Activated CD4-positive, alpha-beta memory T cell treated with anti-CD3 and anti-CD28 coated beads, Interleukin-2, amount 10 ng/mL, durations not matched to agents 7 days and 5 days (primary cell): ENCODE data around the gene AFAP1. TPM values are rescaled to one million over a fixed set of nuclear protein-coding genes. Genes with fewer than 3 reads are reported as not detected.
"Not testable (repeated sequence)": the region's sequence is repeated elsewhere in the genome, so short reads cannot be mapped to it uniquely, and the experiment has no call there.

ENCODE experiments used
- CTCF ChIA-PET: fragments of 350-600 bp; sonication (Branson Sonifier 250); formaldehyde crosslinking; loops from one replicate; lab custom pipeline; 2021; ENCODE audit warnings: antibody characterized with exemption, inconsistent platforms; lab: Charles Lee
- POLR2A ChIA-PET: fragments of 350-600 bp; sonication (Branson Sonifier 250); formaldehyde crosslinking; loops from one replicate; lab custom pipeline; 2021; ENCODE audit warnings: antibody characterized with exemption; lab: Charles Lee
- DNase-seq: peaks from one replicate; pipeline ENCODE4 v3.0.0-alpha.2; 2020
- H3K27ac Mint-ChIP-seq: one replicate; pipeline ENCODE4 v1.8.0; 2021; ENCODE audit warnings: mild to moderate bottlenecking, mixed read lengths
- H3K27me3 Mint-ChIP-seq: one replicate; pipeline ENCODE4 v1.8.0; 2021; ENCODE audit warnings: mixed read lengths
- H3K36me3 Mint-ChIP-seq: one replicate; pipeline ENCODE4 v1.8.0; 2021; ENCODE audit warnings: low read depth, mixed read lengths
- H3K4me1 Mint-ChIP-seq: one replicate; pipeline ENCODE4 v1.8.0; 2021; ENCODE audit warnings: mixed read lengths
- H3K4me3 Mint-ChIP-seq: one replicate; pipeline ENCODE4 v1.8.0; 2021; ENCODE audit warnings: mild to moderate bottlenecking, mixed read lengths
- H3K9me3 Mint-ChIP-seq: one replicate; pipeline ENCODE4 v1.8.0; 2021; ENCODE audit warnings: mixed read lengths
- total RNA-seq, 2 experiments: library from RNA; stranded (reverse); gene quantifications; one replicate each; pipeline ENCODE4 v1.2.3, GENCODE V29; 2021

Gene AFAP1
- total RNA-seq, 2 experiments from 2014 or later = 5.9 to 6.5 TPM

DNA sequence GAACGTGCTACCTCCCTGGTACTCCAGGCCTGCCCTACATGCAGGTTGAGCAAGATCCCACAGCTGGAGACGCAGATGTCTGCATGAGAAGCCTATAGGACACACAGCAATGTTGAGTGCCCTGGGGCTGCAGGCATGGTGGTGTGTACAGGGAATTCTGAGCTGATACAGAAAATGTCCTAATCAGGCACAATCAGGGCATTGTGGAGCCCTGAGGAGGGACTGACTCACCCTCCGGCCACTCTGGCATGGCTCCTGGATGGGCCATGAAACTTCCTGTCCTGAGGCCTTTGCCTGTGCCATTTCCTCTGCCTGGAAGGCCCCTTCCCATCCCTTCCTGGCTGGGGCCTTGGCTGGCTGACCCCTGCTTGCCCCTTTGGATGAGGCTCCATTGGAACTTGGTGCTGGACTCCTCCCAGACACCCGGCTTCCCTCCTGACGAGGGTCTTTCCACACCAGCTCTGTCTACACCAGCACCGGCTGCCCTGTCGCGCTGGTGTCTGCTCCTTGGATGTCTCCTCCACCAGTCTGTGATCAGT is 16.7 kb upstream of the AFAP1 start:
- POLR2A ChIA-PET = no interaction called here
- H3K9me3 Mint-ChIP-seq = peaks cover 6% of the 10 kb centered on the region
- no peaks in the 10 kb centered on the region for H3K27me3 Mint-ChIP-seq
- H3K4me3 Mint-ChIP-seq = no peak overlapping the region
- DNase-seq = no peak
- CTCF ChIA-PET = no interaction called here
- peaks cover 13% of the 10 kb centered on the region for H3K4me1 Mint-ChIP-seq
- no peaks in the 10 kb centered on the region for H3K36me3 Mint-ChIP-seq
- H3K27ac Mint-ChIP-seq = no peak overlapping the region

- Mint-ChIP-seq H3K9me3 (peaks cover 8% of the 10 kb centered on the region), H3K27me3 (no peaks in the 10 kb centered on the region)
These were observed 15.7 kb upstream of the AFAP1 start for GRCh38 chr4:7955393-7955792.

DNA sequence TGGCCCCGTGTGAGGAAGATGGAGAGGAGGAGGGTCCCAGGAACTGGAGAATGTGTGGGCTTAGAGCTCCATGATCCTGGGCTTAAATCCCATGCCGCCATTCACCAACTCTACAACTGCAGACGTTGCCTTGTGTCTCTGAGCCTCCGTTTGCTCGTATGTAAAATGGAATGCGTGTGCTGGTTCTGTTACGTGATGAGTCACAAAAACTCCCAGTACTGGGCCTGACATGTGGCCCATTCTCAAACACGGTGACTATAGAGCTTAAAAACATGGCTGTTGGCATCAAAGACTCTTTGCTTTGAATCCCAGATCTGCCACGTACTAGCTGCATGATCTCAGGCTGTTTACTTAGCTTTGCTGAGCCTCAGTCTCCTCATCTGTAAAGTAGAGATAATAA is 13.0 kb upstream of the AFAP1 start:
- DNase-seq = no peak
- Mint-ChIP-seq H3K27ac (no peak overlapping the region), H3K4me1 (peaks cover 10% of the 10 kb centered on the region), H3K9me3 (peaks cover 8% of the 10 kb centered on the region), H3K4me3 (no peak overlapping the region), H3K27me3 (peaks cover 2% of the 10 kb centered on the region), H3K36me3 (no peaks in the 10 kb centered on the region)
- ChIA-PET POLR2A (no interaction called here), CTCF (interaction anchor here (1.4 kb wide), 1 partner anchor 108 kb away, joined by 3 read pairs; no protein-coding TSS in a partner anchor)

More at GRCh38 chr4:7955393-7955792, 15.7 kb upstream of the AFAP1 start:
- H3K27ac Mint-ChIP-seq = no peak overlapping the region
- ChIA-PET POLR2A (no interaction called here), CTCF (interaction anchor here (0.7 kb wide), 1 partner anchor 163 kb away, joined by 5 read pairs; no protein-coding TSS in a partner anchor)
- H3K4me1 Mint-ChIP-seq = peaks cover 3% of the 10 kb centered on the region
- H3K4me3 Mint-ChIP-seq = no peak overlapping the region
- no peaks in the 10 kb centered on the region for H3K36me3 Mint-ChIP-seq
- no peak for DNase-seq

GRCh38 chr4:7950301-7951092 is 10.8 kb upstream of the AFAP1 start:
- H3K4me1 Mint-ChIP-seq = peaks cover 10% of the 10 kb centered on the region
- H3K36me3 Mint-ChIP-seq = no peaks in the 10 kb centered on the region
- ChIA-PET POLR2A (no interaction called here), CTCF (no interaction called here)
- H3K4me3 Mint-ChIP-seq = no peak overlapping the region
- no peak overlapping the region for H3K27ac Mint-ChIP-seq
- peaks cover 2% of the 10 kb centered on the region for H3K27me3 Mint-ChIP-seq
- H3K9me3 Mint-ChIP-seq = peaks cover 8% of the 10 kb centered on the region
- no peak for DNase-seq

DNA sequence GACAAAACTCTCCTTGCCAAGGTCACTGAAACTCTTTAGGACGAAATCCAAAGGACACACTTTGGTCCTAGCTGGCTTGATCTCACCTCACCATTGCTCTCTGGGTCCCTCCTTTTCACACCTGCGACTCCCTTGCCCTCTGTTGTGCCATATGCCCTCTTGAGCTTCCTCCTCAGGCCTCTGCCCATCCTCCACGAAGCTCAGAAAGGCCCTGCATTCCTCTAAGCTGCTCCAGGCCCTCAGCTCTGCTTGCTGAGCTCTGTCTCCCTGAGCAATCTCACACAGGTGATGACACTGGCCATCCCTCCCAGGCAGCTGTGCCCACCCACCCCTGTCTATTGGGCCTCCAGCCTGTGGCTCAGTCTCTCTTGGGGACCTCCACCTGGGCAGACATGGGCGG is 10.1 kb upstream of the AFAP1 start:
- ChIA-PET CTCF (no interaction called here), POLR2A (no interaction called here)
- Mint-ChIP-seq H3K9me3 (peaks cover 8% of the 10 kb centered on the region), H3K27me3 (peaks cover 2% of the 10 kb centered on the region), H3K27ac (no peak overlapping the region), H3K36me3 (no peaks in the 10 kb centered on the region), H3K4me3 (no peak overlapping the region), H3K4me1 (peaks cover 10% of the 10 kb centered on the region)
- DNase-seq = no peak

GRCh38 chr4:7947927-7948326 is 8.3 kb upstream of the AFAP1 start:
- Mint-ChIP-seq H3K36me3 (no peaks in the 10 kb centered on the region), H3K27me3 (peaks cover 2% of the 10 kb centered on the region), H3K4me1 (peaks cover 10% of the 10 kb centered on the region), H3K27ac (no peak overlapping the region), H3K4me3 (no peak overlapping the region), H3K9me3 (peaks cover 8% of the 10 kb centered on the region)
- DNase-seq = no peak
- CTCF ChIA-PET = interaction anchor here (0.7 kb wide), 1 partner anchor 10 kb away, joined by 3 read pairs; no protein-coding TSS in a partner anchor
- POLR2A ChIA-PET = interaction anchor here (0.7 to 1.2 kb wide), 2 partner anchors 8 to 71 kb away, joined by 3 to 4 read pairs; partner anchors contain the start of gene AFAP1

DNA sequence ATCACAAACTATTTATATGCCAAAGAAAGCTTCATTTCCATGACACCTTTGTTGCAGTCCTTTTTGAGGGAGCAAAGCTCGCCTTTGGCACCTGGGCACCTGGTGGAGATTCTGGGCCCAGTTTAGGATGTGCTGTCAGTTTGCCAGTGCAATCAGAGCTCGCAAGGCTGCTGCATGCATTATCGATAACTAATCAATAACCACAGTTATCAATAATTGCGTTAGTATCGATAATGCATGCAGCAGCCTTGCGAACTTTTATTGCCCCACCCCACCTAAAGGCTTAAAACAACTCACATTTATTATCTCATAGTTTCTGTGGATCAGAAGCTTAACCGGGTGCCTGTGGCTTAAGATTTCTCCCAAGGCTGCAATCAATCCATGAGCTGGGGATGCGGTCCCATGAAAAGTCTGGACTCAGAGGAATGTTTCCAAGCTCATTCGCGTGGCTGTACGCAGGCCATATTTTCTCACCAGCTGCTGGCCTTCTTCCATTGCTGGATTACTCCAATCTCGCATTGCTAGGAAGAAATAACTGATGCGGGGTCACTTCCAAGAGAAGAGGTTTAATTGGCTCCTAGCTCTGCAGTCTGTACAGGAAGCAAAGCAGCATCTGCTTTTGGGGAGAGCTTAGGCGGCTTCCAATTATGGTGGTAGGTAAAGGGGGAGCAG is 6.2 kb upstream of the AFAP1 start:
- Mint-ChIP-seq H3K4me1 (peaks cover 10% of the 10 kb centered on the region), H3K36me3 (no peaks in the 10 kb centered on the region), H3K27me3 (peaks cover 2% of the 10 kb centered on the region), H3K27ac (no peak overlapping the region), H3K4me3 (no peak overlapping the region), H3K9me3 (no peaks in the 10 kb centered on the region)
- DNase-seq = no peak
- POLR2A ChIA-PET = interaction anchor here (1.0 kb wide), 1 partner anchor 16 kb away, joined by 3 read pairs; no protein-coding TSS in a partner anchor
- CTCF ChIA-PET = interaction anchor here (1.0 to 1.3 kb wide), 3 partner anchors 10 to 143 kb away, joined by 3 read pairs; no protein-coding TSS in a partner anchor

DNA sequence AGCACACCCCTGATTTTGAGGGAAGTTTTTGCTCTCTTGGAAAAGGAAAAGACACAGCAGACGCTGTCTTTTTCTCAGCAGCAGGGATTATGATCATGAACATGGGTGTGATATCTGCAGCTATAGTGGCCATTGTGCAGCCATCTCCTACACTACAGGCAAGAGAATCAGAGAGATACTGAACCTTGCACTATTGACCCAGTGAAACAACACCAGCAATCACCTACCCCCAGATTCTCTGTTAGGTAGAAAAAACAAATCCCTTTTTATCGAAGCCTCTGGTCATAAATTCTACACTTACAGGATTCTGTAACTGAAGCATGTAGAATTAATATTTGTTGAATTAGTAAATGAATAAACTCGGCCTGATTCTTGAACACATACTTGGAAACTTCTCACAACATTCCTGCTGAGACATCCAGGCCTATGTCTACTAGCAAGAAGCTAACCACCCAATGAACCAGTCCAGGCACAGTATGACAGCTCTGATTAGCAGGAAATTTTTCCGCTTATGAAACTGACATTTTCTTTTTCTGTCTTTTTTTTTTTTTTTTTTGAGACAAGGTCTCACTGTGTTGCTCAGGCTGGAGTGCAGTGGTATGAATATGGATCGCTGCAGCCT is 5.0 kb upstream of the AFAP1 start:
- no peak overlapping the region for H3K4me3 Mint-ChIP-seq
- no peaks in the 10 kb centered on the region for H3K9me3 Mint-ChIP-seq
- CTCF ChIA-PET = interaction anchor here (1.2 kb wide), 1 partner anchor 142 kb away, joined by 3 read pairs; no protein-coding TSS in a partner anchor
- peaks cover 10% of the 10 kb centered on the region for H3K4me1 Mint-ChIP-seq
- no peaks in the 10 kb centered on the region for H3K36me3 Mint-ChIP-seq
- no peak overlapping the region for H3K27ac Mint-ChIP-seq
- peaks cover 2% of the 10 kb centered on the region for H3K27me3 Mint-ChIP-seq
- DNase-seq = no peak
- POLR2A ChIA-PET = no interaction called here

DNA sequence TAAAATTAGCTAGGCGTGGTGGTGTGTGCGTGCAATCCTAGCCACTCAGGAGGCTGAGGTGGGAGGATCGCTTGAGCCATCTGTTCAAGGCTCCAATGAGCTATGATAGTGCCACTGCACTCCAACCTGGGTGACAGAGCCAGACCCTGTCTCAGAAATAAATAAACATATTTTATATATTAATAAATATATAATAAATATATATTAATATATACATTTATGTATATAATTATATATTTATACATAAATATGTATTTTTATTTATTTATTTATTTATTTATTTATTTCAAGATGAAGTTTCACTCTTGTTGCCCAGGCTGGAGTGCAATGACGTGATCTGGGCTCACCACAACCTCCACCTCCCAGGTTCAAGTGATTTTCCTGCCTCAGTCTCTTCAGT is 4.0 kb upstream of the AFAP1 start:
- H3K4me3 Mint-ChIP-seq, H3K27me3 Mint-ChIP-seq, H3K4me1 Mint-ChIP-seq, DNase-seq, H3K27ac Mint-ChIP-seq, CTCF ChIA-PET, H3K36me3 Mint-ChIP-seq, H3K9me3 Mint-ChIP-seq, POLR2A ChIA-PET: not testable (repeated sequence)

DNA sequence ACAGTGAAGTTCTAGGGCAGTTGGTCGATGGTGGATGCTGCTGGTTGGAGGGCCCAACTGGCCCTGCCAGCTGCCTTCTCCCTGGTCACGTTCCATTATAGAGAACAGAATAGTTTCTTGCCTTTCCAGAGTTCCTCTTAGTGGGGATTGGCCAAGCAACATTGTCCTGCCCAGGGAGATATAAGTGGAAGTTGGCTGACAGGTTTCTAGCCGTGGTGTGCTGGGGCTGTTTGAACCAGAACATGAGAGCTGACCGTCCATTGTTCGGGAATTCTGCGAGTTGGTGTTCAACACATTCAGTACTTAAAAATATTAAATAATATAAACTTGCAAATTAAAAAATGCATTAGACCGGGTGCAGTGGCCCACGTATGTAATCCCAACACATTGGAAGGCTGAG is 3.5 kb upstream of the AFAP1 start:
- POLR2A ChIA-PET = no interaction called here
- CTCF ChIA-PET = no interaction called here
- H3K9me3 Mint-ChIP-seq = no peaks in the 10 kb centered on the region

GRCh38 chr4:7941965-7942496 is 2.4 kb upstream of the AFAP1 start:
- H3K4me3 Mint-ChIP-seq = no peak overlapping the region
- ChIA-PET CTCF (interaction anchor here (1.0 kb wide), 1 partner anchor 140 kb away, joined by 3 read pairs; no protein-coding TSS in a partner anchor), POLR2A (interaction anchor here (0.5 to 0.7 kb wide), 2 partner anchors 66 to 73 kb away, joined by 3 read pairs; no protein-coding TSS in a partner anchor)
- H3K27me3 Mint-ChIP-seq = peaks cover 10% of the 10 kb centered on the region
- no peaks in the 10 kb centered on the region for H3K9me3 Mint-ChIP-seq
- H3K36me3 Mint-ChIP-seq = no peaks in the 10 kb centered on the region
- no peak for DNase-seq
- H3K27ac Mint-ChIP-seq = no peak overlapping the region
- H3K4me1 Mint-ChIP-seq = peaks cover 10% of the 10 kb centered on the region

More for the DNA sequence above, 3.5 kb upstream of the AFAP1 start:
- H3K27me3 Mint-ChIP-seq = peaks cover 3% of the 10 kb centered on the region
- H3K4me3 Mint-ChIP-seq = no peak overlapping the region
- H3K27ac Mint-ChIP-seq = no peak overlapping the region
- no peaks in the 10 kb centered on the region for H3K36me3 Mint-ChIP-seq
- peaks cover 7% of the 10 kb centered on the region for H3K4me1 Mint-ChIP-seq
- no peak for DNase-seq
